GM19455 (cell line): Measurements from ENCODE around the gene PAN2.
"Not testable (repeated sequence)": the region's sequence is repeated elsewhere in the genome, so short reads cannot be mapped to it uniquely, and the experiment has no call there.

Source experiments
- ATAC-seq: cut with Tn5 transposase; IDR thresholded peaks from one replicate; pipeline ENCODE4 v1.9.1; 2021; ENCODE audit not compliant: unreplicated experiment

Gene PAN2

DNA sequence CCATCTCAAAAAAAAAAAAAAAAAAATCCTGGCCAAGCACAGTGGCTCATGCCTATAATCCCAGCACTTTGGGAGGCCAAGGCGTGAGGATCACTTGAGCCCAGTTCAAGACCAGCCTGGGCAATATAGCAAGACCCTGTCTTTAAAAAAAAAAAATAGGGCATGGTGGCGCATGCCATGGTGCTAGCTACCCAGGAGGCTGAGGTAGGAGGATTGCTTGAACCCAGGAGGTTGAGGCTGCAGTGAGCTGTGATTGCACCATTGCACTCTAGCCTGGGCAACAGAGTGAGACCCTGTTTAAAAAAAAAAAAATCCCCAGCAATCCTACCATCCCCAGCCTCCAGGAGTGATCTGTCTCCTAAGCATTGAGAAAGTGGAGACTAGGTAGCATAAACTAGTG, 8.5 kb upstream of the PAN2 start:
- not testable (repeated sequence) for ATAC-seq

DNA sequence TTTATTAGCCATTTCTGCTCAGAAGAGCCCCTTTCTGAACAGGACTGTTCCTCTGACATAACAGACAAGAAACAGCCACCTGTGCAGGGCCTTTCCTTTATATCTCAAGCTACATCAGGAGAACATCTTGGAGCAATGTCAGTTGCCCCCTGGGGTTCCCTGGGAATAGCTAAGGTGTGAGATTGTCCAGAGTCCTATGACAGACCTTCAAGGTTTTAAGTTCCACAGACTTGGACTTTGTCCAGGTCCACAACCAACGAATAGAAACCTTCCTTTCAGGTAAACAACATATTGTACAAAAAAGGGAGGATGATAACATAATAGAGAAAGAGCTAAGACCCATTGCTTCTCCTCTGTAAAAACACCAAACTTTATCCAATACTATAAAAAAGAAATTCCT, 7.8 kb upstream of the PAN2 start:
- no peak for ATAC-seq

DNA sequence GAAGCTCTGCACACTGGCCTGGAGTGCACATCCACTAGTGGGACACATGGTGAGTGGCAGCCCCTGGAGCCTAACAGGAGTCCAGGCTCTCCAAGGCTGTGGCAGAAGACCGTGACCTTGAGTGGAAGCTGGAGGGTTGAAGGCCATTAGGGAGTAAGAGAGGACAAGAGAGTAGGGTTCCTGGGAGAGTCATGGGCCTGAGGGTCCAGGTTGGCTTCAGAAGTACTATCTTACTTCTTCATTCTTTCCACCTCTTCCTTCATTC, 5.3 kb upstream of the PAN2 start:
- no peak for ATAC-seq

DNA sequence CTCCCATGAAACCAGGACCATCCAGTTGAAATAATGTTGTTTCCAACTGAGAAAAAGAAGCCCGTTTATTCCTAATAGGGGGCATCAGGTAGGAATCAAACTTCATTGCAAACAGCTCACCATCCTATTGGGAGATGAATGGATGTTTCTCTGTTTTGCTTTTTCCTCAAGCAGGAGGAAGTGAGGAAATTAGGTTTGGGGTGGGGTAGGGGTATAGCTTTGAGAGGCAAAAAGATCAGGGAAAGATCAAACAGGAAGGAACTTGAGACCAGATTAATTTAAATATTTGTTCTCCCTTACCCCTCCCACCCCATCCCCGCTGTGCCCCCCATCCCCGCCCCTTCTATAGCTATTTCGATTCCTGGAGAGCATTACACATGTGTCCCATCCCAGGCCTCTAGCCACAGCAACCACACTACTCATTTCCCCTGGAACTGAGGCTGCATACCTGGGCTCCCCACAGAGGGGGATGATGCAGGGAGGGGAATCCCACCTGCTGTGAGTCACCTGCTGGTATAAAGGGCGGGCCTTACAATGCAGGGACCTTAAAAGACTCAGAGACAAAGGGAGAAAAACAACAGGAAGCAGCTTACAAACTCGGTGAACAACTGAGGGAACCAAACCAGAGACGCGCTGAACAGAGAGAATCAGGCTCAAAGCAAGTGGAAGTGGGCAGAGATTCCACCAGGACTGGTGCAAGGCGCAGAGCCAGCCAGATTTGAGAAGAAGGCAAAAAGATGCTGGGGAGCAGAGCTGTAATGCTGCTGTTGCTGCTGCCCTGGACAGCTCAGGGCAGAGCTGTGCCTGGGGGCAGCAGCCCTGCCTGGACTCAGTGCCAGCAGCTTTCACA, 4.7 kb upstream of the PAN2 start, which contains the start of gene IL23A:
IL23A (plus strand) TSS at position 577 of the 850 bp plus-strand sequence; CDS start at position 738, 161 bp downstream.
- no peak for ATAC-seq

DNA sequence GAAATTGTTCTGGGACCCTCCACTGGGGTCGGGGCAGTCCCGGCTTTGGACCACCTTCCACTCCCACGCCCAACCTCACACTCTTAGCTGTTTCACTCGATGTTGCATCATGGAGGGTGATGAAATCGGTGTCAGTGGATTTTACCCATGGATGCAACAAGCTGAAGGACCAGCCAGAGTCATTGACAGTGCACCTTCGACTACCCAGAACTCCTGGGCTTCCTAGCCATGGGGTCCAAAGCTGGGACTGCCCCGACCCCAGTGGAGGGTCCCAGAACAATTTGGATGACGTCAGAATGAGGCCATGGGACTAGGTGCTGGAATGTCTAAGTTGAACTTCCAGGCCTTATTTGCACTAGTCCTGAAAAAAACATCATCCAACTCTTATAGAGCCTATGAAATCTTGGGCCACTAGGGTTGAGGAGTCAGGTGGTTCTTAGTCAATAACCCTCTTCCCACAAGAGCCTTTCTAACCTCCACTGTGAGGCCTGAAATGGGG, 4.0 kb upstream of the PAN2 start:
- ATAC-seq: no peak

DNA sequence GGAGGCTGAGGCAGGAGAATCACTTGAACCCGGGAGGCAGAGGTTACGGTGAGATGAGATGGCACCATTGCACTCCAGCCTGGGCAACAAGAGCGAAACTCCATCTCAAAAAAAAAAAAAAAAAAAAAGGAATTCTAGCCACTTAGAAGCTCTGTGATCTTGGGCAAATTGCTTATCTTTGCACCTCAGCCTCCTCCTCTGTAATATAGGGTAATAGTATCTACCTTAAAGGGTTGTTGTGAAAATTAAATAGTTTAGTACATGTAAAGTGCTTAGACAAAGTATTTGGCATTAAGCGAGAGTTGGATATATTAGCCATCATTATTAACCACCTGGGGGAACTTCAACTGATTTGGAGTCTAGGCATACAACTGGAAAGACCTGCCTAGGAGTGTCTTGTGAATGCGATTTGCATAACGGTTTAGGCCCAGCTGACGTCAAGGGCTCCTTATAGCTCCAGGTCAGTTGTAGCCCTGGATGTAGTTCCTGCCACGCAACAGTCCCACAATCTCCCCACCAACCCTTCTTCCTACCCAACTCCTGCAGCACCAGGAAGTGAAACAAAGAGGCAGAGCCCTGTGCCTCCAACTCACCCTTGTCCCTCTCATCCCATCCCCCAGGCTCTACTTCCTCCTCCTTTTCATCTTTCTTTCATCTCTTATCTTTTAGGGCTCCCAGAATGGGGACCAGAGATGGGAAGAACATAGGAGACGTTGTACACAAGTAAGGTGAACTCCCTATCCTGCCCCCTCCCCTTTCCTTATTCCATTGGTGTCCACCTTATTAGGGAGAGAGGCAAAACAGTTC, 2.8 kb upstream of the PAN2 start:
- no peak for ATAC-seq

DNA sequence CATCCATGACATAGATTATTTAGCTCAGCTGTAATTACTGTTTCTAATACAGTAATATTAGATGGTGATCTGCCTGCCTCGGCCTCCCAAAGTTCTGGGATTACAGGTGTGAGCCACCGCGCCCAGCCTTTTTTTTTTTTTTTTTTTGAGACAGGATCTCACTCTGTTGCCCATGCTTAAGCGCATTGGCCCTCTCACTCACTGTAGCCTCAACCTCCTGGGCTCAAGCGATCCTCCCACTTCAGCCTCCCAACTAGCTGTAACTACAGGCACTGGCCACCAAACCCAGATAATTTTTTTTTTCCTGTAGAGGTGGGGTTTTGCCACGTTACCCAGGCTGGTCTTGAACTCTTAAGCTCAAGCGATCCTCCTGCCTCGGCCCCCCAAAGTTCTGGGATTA, 1.7 kb upstream of the PAN2 start:
- not testable (repeated sequence) for ATAC-seq

DNA sequence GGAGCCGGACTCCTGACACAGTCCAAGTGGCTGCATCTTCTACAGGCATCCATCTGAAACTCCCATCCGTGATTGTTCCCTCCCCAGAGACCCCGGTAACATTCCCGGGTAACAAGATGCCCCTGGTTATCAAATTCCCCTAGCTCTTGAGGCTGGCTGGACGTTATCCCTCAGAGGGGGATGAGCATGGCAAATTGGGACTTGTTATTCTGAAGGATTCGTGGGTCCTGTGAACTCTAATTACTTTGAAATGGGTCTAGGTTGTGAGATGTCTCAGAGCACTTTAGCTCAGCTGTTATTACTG, 642 bp upstream of the PAN2 start:
- no peak for ATAC-seq

DNA sequence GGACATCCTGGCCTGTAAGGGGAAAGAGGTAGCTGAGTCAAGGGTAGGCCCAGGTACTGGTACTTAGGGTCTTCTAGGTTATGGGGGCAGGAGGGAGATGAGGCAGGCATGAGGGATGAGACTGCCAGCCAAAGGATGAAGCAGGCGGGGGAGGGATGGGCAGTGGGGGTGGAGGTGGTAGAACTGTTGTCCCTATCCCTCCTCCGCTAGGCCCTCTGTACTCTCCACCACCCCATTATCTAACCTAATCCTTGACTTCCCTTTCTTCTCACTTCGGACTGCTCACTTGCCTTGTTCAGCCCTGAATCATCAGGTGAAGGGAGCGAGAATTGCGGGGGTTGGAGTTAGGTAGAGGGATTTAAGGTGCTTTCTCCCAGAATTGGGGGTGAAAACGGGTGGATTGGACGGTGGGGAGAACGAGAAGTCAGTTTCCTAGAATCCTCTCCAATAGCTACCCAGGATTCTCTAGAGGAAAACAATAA, 562 bp downstream of the PAN2 start:
- ATAC-seq: no peak

DNA sequence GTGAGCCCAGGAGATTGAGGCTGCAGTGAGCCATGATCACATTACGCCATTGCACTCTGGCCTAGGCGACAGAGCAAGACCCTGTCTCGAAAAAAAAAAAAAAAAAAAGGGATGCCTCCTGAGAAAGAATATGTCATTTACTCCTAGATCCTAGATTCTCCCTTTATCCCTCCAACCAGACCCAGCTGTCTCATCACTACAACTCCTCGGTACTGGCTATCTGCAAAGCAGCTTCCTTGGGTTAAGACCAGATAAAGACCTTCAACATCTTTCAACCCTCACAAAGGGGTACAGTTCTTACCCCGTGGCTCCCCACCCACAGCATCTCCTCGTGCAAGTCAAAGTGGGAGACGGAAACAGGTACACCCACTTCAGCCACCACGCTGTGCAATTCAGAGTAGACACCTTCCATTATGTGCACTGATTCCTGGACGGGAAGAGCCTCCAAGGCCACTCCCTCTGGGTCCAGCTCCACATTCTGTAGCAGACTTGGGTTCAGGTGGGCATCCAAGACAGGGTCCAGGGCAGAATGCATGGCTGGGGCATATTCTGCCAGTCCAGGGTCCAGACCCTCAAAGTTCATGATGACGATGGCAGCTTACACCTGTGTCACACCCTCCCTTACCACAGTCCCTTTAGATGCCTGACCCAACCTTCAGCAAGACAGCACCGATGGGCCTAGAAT, 1.1 kb downstream of the PAN2 start:
- ATAC-seq: no peak

DNA sequence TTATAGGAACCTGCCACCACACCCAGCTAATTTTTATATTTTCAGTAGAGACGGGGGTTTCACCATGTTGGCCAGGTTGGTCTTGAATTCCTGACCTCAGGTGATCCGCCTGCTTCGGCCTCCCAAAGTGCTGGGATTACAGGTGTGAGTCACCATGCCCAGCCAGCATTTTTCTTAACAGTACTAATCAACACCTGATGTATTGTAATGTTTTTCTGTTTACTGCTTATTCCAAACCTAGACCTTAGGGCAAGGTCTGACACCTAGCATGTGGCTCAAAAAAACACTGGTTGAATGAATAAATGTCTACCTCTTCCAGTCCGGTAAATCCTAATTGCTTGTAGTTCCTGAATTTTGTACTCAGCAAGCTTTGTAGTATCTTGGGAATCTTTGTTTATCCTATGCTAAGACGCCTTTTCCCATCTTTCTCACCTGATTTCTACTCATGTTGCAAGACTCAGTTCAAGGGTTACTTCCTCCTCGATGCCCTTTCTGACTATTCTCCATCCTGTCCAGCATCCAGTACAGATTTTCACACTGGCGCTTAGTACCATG, 2.8 kb downstream of the PAN2 start:
- no peak for ATAC-seq

DNA sequence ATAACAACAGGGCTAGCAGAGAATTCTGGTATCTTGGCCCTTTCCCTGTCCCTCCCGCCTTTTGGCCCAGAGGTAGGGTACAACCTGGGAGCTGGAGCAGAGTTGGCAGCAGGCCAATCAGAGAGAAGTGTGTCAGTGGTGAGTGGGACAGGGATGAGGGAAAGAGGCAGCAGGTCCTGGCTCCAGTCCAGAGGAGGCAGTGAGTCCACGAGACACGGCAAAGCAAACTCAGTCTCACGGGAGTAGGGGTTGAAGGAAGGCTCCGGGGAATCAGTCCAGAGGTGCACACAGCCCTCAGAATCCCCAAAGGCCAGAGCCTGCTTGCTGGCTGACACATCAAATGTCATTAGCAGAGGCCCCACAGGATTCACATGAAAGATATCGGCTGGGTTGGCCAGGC, 7.3 kb downstream of the PAN2 start:
- no peak for ATAC-seq

DNA sequence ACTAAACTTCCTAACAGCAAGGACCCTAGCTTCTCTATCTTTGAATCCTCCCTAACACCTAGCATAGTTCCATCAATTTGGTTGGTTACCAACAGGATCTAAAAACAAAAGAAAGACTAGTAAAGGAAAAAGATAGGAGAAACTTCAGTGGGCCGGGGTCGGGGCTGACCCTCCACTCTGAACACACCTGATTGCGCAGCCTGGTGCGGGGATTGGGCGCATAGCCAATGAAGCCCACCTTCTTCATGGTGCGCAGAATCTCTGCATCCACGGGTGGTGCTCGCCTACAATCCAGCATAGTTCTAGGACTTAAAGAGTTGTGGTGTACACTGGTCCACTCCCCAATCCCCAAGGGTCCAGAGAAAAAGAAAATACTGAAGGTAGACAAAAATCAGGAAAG, 7.7 kb downstream of the PAN2 start:
- ATAC-seq: no peak

DNA sequence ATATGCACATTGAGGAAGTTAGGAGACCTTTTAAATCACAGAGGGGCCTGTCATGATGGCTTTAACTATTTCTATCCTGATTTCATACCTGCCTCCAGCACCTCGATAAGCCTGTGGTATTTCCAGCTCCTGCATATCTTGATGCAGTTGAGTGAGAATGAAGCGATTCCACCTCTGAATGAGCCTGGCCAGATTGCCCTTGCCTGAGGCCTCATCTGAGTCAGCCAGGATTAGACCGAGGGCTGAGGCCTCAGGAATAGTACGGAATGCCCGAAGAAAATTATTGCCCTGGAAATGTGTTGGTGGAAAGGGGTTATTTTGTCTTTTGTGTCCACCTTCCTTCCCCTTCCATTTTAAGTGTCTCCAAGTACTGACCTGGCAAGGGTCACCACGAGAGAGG, 9.6 kb downstream of the PAN2 start:
- ATAC-seq: no peak

DNA sequence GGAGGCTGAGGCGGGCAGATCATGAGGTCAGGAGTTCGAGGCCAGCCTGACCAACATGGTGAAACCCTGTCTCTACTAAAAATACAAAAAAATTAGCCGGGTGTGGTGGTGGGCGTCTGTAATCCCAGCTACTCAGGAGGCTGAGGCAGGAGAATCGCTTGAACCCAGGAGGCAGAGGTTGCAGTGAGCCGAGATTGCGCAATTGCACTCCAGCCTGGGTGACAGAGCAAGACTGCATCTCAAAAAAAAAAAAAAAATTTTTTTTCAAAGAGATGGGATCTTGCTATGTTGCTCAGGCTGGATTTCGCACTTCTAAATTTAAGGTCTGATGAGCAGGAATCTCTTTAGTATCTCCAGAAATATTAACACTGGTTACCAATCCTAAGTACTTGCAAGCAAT, 12.2 kb downstream of the PAN2 start:
- ATAC-seq: not testable (repeated sequence)

DNA sequence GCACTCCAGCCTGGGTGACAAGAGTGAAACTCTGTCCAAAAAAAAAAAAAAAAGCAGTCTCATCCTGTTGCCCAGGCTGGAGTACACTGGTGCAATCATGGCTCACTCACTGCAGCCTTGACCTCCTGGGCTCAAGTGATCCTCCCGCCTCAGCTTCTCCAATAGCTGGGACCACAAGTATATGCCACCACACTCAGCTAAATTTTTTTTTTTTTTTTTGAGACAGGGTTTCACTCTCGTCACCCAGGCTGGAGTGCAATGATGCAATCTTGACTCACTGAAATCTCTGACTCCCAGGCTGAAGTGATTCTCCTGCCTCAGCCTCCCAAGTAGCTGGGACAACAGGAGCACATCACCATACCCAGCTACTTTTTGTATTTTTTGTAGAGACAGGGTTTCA, 12.8 kb downstream of the PAN2 start:
- no peak for ATAC-seq

DNA sequence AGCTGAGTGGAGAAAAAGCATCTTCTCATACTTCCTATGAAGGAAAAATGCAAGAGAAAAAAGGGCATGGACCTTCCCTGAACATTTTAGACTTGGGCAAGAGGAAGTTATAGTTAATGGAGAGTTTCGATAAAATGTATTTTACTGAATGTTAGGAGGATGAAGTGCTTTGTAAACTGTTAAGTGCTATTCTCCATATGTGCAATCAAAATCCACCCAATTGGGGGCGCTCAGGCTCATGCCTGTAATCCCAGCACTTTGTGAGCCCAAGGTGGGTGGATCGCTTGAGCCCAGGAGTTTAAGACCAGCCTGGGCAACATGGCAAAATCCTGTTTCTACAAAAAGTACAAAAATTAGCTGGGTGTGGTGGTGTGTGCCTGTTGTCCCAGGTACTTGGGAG, 16.1 kb downstream of the PAN2 start:
- ATAC-seq: no peak

DNA sequence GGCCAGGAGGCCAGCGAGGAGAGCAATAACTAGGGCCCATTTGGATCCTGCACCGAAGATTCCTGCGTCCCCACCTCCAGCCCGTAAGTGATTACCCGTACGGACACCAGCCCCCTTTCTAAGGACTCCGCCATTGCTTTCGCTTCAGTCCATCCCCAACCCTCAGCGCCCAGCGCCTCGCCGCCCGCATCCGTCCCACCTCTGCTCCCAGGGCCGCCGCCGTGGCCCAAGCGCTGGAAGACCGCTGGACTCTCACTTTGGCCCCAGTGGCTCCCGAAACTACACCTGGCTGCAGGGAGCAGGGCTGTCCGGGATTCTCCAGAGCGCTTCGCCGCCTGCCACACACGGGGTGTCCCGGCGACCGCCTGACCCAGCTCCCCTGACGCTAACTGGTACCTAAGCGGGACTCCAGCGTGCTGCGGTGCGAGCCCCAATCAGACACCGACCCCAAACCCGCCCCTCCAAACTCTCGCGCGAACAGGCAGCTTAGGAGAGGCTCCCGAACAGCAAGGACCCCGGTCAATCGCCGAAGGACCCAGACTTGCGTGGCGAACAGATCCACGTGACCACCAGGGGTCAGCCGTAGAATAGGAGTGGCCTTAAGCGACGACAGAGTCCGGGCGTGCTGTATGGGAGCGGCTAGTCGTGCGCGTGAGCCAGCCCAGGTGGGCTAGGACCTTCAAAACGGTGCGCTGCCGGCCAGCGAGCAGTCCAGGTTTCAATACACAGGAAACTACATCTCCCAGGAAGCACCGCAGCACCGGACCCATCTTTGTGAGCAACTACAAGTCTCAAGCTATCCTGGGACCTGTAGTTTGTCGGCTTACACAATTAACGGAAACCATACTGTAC, 18.0 kb downstream of the PAN2 start, which contains the start of gene CNPY2:
CNPY2 (minus strand) TSS at position 367 of the 852 bp plus-strand sequence. CDS start 771 bp downstream, outside the sequence.
- peak; percentile 89 for ATAC-seq

DNA sequence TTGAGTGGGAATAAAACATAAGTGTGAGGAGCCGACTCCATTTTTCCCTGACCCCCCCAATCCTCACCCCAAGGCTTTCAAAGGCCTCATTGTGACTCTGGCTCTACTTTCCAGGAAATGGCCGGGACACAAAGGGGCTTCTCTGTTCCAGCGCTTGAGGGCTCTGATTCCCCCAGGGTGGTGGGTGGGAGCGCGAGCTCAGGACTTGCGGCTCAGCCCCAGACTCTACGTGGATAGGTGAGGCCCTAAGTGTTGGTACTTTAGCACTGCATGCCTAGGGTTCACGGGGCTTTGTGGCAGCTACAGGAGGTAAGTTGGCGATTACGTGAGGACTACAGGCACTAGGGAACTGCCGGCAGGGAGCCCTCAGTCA, 18.6 kb downstream of the PAN2 start:
- ATAC-seq: no peak

DNA sequence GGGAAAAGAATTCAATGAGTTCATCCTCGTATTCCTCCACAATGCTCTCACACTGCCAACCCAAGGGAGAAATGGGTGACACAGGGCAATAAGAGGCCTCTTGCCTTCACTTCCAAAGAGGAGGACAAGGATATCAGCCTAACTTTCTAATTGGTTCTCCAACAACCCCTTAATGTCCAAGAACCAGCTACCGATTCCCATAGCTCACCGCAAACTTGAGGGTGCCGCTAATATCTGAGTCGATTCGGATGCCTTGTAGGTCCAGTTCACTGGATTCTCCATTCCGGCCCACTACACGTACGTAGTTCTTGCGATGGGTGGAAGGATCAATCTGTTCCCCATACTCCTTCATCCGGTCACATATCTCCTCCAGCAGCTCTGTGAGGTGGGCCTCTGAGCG, 22.8 kb downstream of the PAN2 start:
- ATAC-seq: no peak
